Subcutaneous abdominal adipose tissue (tissue), 5 donors: ENCODE measurements around the gene PCDH10.
"Not testable (repeated sequence)": the region's sequence is repeated elsewhere in the genome, so short reads cannot be mapped to it uniquely, and the experiment has no call there.

Source experiments
- H3K27ac ChIP-seq: one replicate; pipeline ENCODE4 v1.7.0; 2013; ENCODE audit warnings: low read depth, mild to moderate bottlenecking, inconsistent platforms, low read length, moderate library complexity
- H3K27me3 ChIP-seq, 5 donors: one replicate each; pipeline ENCODE4 v1.7.0; 2013; ENCODE audit warnings: low read length in 5 of 5, inconsistent platforms in 1 of 5; ENCODE audit not compliant: control insufficient read depth in 5 of 5, insufficient read depth in 4 of 5
- H3K36me3 ChIP-seq, 5 donors: one replicate each; pipeline ENCODE4 v1.7.0; 2013; ENCODE audit warnings: low read length in 5 of 5; ENCODE audit not compliant: control insufficient read depth in 5 of 5, insufficient read depth in 5 of 5
- H3K4me1 ChIP-seq, 5 donors: one replicate each; pipeline ENCODE4 v1.7.0; 2013; ENCODE audit warnings: low read length in 5 of 5, mild to moderate bottlenecking in 3 of 5, moderate library complexity in 1 of 5; ENCODE audit not compliant: control insufficient read depth in 5 of 5, insufficient read depth in 5 of 5
- H3K4me3 ChIP-seq, 5 donors: one replicate each; pipeline ENCODE4 v1.7.0; 2013; ENCODE audit warnings: low read length in 5 of 5, low read depth in 1 of 5
- H3K9ac ChIP-seq, 5 donors: one replicate each; pipeline ENCODE4 v1.7.0; 2013; ENCODE audit warnings: low read length in 5 of 5, mild to moderate bottlenecking in 4 of 5, moderate library complexity in 3 of 5
- H3K9me3 ChIP-seq, 5 donors: one replicate each; pipeline ENCODE4 v1.7.0; 2013; ENCODE audit warnings: low read length in 5 of 5; ENCODE audit not compliant: control insufficient read depth in 5 of 5
- donor health status: healthy.
- donor health status: healthy.
- donor health status: healthy.
- donor health status: healthy.
- donor health status: healthy.

PCDH10 gene

DNA sequence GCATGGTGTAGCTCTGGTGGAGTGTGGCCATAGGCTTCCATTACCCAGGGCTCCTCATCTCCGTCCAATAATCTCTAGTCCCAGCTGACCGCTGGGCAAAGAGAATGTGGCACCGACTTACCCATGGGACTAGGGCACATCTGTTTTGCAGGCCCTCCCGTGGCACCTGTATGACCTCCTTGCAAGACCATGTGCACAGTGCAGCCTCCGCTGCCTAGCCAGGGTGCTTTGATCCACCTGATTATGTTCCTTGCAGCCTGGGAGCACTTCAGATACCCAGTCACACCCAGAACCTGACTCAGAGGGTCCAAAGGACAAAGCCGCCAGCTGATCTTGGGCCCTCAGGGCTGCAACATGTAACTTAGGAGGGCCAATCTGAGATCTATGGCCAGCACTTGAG is 84.8 kb downstream of the PCDH10 start:
- no peaks in the 10 kb centered on the region for H3K9me3 ChIP-seq

DNA sequence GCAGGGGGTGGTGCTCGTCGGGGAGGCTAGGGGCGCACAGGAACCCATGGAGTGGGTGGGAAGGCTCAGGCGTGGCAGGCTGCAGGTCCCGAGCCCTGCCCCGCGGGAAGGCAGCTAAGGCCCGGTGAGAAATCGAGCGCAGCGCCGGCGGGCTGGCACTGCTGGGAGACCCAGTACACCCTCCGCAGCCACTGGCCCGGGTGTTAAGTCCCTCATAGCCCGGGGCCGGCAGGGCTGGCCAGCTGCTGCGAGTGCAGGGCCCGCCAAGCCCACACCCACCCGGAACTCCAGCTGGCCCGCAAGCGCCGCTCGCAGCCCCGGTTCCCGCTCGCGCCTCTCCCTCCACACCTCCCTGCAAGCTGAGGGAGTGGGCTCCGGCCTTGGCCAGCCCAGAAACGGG is 91.4 kb downstream of the PCDH10 start:
- not testable (repeated sequence) for H3K9me3 ChIP-seq, H3K9ac ChIP-seq, H3K4me1 ChIP-seq, H3K27me3 ChIP-seq, H3K27ac ChIP-seq, H3K36me3 ChIP-seq, H3K4me3 ChIP-seq

More for the DNA sequence above, 84.8 kb downstream of the PCDH10 start:
- Histone ChIP-seq H3K36me3 (no peaks in the 10 kb centered on the region), H3K4me1 (no peaks in the 10 kb centered on the region), H3K27me3 (no peaks in the 10 kb centered on the region), H3K27ac (no peak overlapping the region), H3K9ac (no peak overlapping the region), H3K4me3 (no peak overlapping the region)
